Measurements from ENCODE around the gene LTBP1. TPM values are rescaled to one million over a fixed set of nuclear protein-coding genes. Genes with fewer than 3 reads are reported as not detected.

The LTBP1 gene
- total RNA-seq, 1 experiment from 2014 or later = 10.3 TPM

GRCh38 chr2:33322612-33323011, 375.9 kb downstream of the LTBP1 start:
- H3K9me2 ChIP-seq (ENCODE audit: insufficient read depth) = no peaks in the 10 kb centered on the region
- H3K27ac ChIP-seq = no peak overlapping the region
- ChIA-PET POLR2A (ENCODE audit: unreplicated experiment) (no interaction called here), CTCF (no interaction called here)
- H3K36me3 ChIP-seq (ENCODE audit: low read depth) = no peaks in the 10 kb centered on the region
- intact Hi-C loops (cut with micrococcal nuclease; ENCODE audit: unreplicated experiment) = no loop called here
- H3K9me3 ChIP-seq (ENCODE audit: insufficient read depth, low read depth) = no peaks in the 10 kb centered on the region
- H3K79me2 ChIP-seq (ENCODE audit: low read depth) = no peaks in the 10 kb centered on the region
- no peaks in the 10 kb centered on the region for H3K4me1 ChIP-seq (replicated peaks; ENCODE audit: insufficient read depth)
- no peaks in the 10 kb centered on the region for H4K20me1 ChIP-seq (ENCODE audit: insufficient read depth)
- H3K4me2 ChIP-seq = no peak overlapping the region
- no peak overlapping the region for H3K4me3 ChIP-seq
- TF ChIP-seq EZH2 (IDR thresholded peaks at IDR 0.05; ENCODE audit: low read depth) (no peak), CTCF (conservative IDR thresholded peaks at IDR 0.05) (no peak)
- no TSS peak for BruUV-seq (replicated peaks)
- no peak for DNase-seq
- H3F3A ChIP-seq (ENCODE audit: insufficient read depth, low read depth) = no peaks in the 10 kb centered on the region
- no peaks in the 10 kb centered on the region for H3K27me3 ChIP-seq (ENCODE audit: insufficient read depth, low read depth)
- no peak overlapping the region for H2AFZ ChIP-seq

GRCh38 chr2:33323957-33324356, 377.2 kb downstream of the LTBP1 start:
- no TSS peak for BruUV-seq (replicated peaks)
- CTCF ChIA-PET = no interaction called here
- Histone ChIP-seq H2AFZ (no peak overlapping the region), H3F3A (ENCODE audit: insufficient read depth, low read depth) (no peaks in the 10 kb centered on the region), H4K20me1 (ENCODE audit: insufficient read depth) (no peaks in the 10 kb centered on the region), H3K27ac (no peak overlapping the region), H3K27me3 (ENCODE audit: insufficient read depth, low read depth) (no peaks in the 10 kb centered on the region), H3K4me2 (no peak overlapping the region), H3K9me3 (ENCODE audit: insufficient read depth, low read depth) (no peaks in the 10 kb centered on the region), H3K79me2 (ENCODE audit: low read depth) (no peaks in the 10 kb centered on the region), H3K4me3 (no peak overlapping the region), H3K36me3 (ENCODE audit: low read depth) (no peaks in the 10 kb centered on the region), H3K9me2 (ENCODE audit: insufficient read depth) (no peaks in the 10 kb centered on the region), H3K4me1 (replicated peaks; ENCODE audit: insufficient read depth) (no peaks in the 10 kb centered on the region)
- no peak for DNase-seq
- intact Hi-C loops (cut with micrococcal nuclease; ENCODE audit: unreplicated experiment) = no loop called here
- TF ChIP-seq EZH2 (IDR thresholded peaks at IDR 0.05; ENCODE audit: low read depth) = no peak
- no peak for TF ChIP-seq CTCF (conservative IDR thresholded peaks at IDR 0.05)
- POLR2A ChIA-PET (ENCODE audit: unreplicated experiment) = interaction anchor here (0.7 kb wide), 1 partner anchor 18 kb away, joined by 3 read pairs; no protein-coding TSS in a partner anchor

- Histone ChIP-seq H3K4me3 (no peak overlapping the region), H3K79me2 (ENCODE audit: low read depth) (no peaks in the 10 kb centered on the region), H3K4me1 (replicated peaks; ENCODE audit: insufficient read depth) (no peaks in the 10 kb centered on the region), H3K27me3 (ENCODE audit: insufficient read depth, low read depth) (no peaks in the 10 kb centered on the region), H2AFZ (no peak overlapping the region), H4K20me1 (ENCODE audit: insufficient read depth) (no peaks in the 10 kb centered on the region), H3K36me3 (ENCODE audit: low read depth) (no peaks in the 10 kb centered on the region), H3K4me2 (no peak overlapping the region), H3K9me2 (ENCODE audit: insufficient read depth) (no peaks in the 10 kb centered on the region), H3K27ac (no peak overlapping the region), H3F3A (ENCODE audit: insufficient read depth, low read depth) (no peaks in the 10 kb centered on the region), H3K9me3 (ENCODE audit: insufficient read depth, low read depth) (no peaks in the 10 kb centered on the region)
- no TSS peak for BruUV-seq (replicated peaks)
- POLR2A ChIA-PET (ENCODE audit: unreplicated experiment) = no interaction called here
- intact Hi-C loops (cut with micrococcal nuclease; ENCODE audit: unreplicated experiment) = no loop called here
- TF ChIP-seq EZH2 (IDR thresholded peaks at IDR 0.05; ENCODE audit: low read depth) (no peak), CTCF (conservative IDR thresholded peaks at IDR 0.05) (no peak)
- CTCF ChIA-PET = no interaction called here
- DNase-seq = no peak
Measured at GRCh38 chr2:33326100-33326499, 379.3 kb downstream of the LTBP1 start.
